Motor neuron (in vitro differentiated cells): Measurements from ENCODE around the gene TMEM30A. TPM values are rescaled to one million over a fixed set of nuclear protein-coding genes. Genes with fewer than 3 reads are reported as not detected.
A peak's percentile ranks its signal among the peaks of the same experiment; 100 is the strongest.

ENCODE experiments used
- ATAC-seq, 8 experiments: fragments of 200-7000 bp; cut with Tn5 transposase; replicated peaks in 6 of 8; 2 replicates each; pipeline ENCODE4 v1.8.0; 2021; ENCODE audit warnings: mild to moderate bottlenecking in 8 of 8, moderate library complexity in 8 of 8
- H3K27ac ChIP-seq, 2 donors: fragments of 250-450 bp; sonication (Bioruptor Pico); 2 replicates each; pipeline ENCODE4 v1.9.0; 2021; ENCODE audit warnings: antibody characterized with exemption in 2 of 2, mild to moderate bottlenecking in 2 of 2, moderate library complexity in 1 of 2
- H3K4me1 ChIP-seq, 2 donors: fragments of 250-450 bp; sonication (Bioruptor Pico); replicated peaks in 1 of 2; 2 replicates each; pipeline ENCODE4 v1.6.1; 2021; ENCODE audit warnings: antibody characterized with exemption in 2 of 2, mild to moderate bottlenecking in 2 of 2, moderate library complexity in 1 of 2
- H3K4me3 ChIP-seq, 5 donors: fragments of 250-450 bp; sonication (Bioruptor Pico); 2 replicates each; pipeline ENCODE4 v1.9.0; 2021; ENCODE audit warnings: antibody characterized with exemption in 5 of 5, mild to moderate bottlenecking in 5 of 5, moderate library complexity in 4 of 5
- WGBS, 10 experiments: fragments of 450-650 bp; shearing (Covaris generic); methylation state at CpG; one replicate each; pipeline ENCODE4 v1.0.0; 2022; 5-methylcytosine and 5-hydroxymethylcytosine counted together
- in situ Hi-C, 9 experiments: fragments of 400-800 bp; cut with MboI; loops; one replicate each; pipeline ENCODE4 v1.15.0; 2021; ENCODE audit warnings: low sequenced_read_pairs in 9 of 9, low pct_unique_long_range_greater_than_20kb in 2 of 9; ENCODE audit not compliant: unreplicated experiment in 9 of 9
- total RNA-seq, 8 experiments: library from RNA; unstranded; fragments of 300-600 nt; gene quantifications; 2 replicates each; pipeline versions ENCODE4 v1.2.3 to v1.2.4, GENCODE V29; 2022

The TMEM30A gene
- total RNA-seq, 8 experiments from 2014 or later: 56.9 to 133 (median 70.1) TPM

- 80 to 100% (median 100%) methylated on average over 1 of the region's 1 CpG; no CpG with 5 or more reads in 2 of the 10 experiments for WGBS, 10 experiments
- in situ Hi-C loops: loop anchor here in 4 of 9 experiments (25.0 kb wide), 2 partner anchors 224 to 249 kb away; no protein-coding TSS in a partner anchor
- ATAC-seq: no peak
- Histone ChIP-seq H3K4me3 (no peak overlapping the region), H3K4me1 (peaks cover 22 to 26% of the 10 kb centered on the region in 2 donors), H3K27ac (no peak overlapping the region)
These were observed 3.4 kb upstream of the TMEM30A start for GRCh38 chr6:75288023-75288422.

- no peak overlapping the region for H3K27ac ChIP-seq
- peaks cover 22 to 26% of the 10 kb centered on the region in 2 donors for H3K4me1 ChIP-seq
- no peak for ATAC-seq
- 44 to 100% (median 94%) methylated on average over 1 of the region's 1 CpG; no CpG with 5 or more reads in 2 of the 10 experiments for WGBS, 10 experiments
- no peak overlapping the region for H3K4me3 ChIP-seq
- in situ Hi-C loops: loop anchor here in 4 of 9 experiments (25.0 kb wide), 2 partner anchors 225 to 250 kb away; no protein-coding TSS in a partner anchor
These were observed 2.8 kb upstream of the TMEM30A start for GRCh38 chr6:75287424-75287823.

GRCh38 chr6:75286955-75287354 lies 2.4 kb upstream of the TMEM30A start:
- WGBS, 10 experiments: 60 to 94% (median 86%) methylated on average over 1 to 2 of the region's 2 CpGs; no CpG with 5 or more reads in 1 of the 10 experiments
- H3K4me3 ChIP-seq: no peak overlapping the region
- no peak for ATAC-seq
- no peak overlapping the region for H3K27ac ChIP-seq
- peaks cover 24 to 26% of the 10 kb centered on the region in 2 donors for H3K4me1 ChIP-seq
- in situ Hi-C loops: loop anchor here in 4 of 9 experiments (25.0 kb wide), 2 partner anchors 225 to 250 kb away; no protein-coding TSS in a partner anchor

GRCh38 chr6:75285283-75285639 lies 669 bp upstream of the TMEM30A start:
- Histone ChIP-seq H3K4me1 (peaks cover 18 to 28% of the 10 kb centered on the region in 2 donors), H3K4me3 (peak overlapping the region; percentile 75 to 95 (median 81)), H3K27ac (peak overlapping the region; percentile 69 to 80)
- peak in 1 of 8 experiments; percentile 1 for ATAC-seq
- in situ Hi-C loops: loop anchor here in 4 of 9 experiments (25.0 kb wide), 2 partner anchors 227 to 252 kb away; no protein-coding TSS in a partner anchor
- WGBS, 10 experiments: 0 to 23% (median 6%) methylated on average over 2 to 6 of the region's 6 CpGs

- Histone ChIP-seq H3K4me3 (peak overlapping the region; percentile 75 to 95 (median 81)), H3K27ac (peak overlapping the region; percentile 88 to 93), H3K4me1 (peaks cover 19 to 31% of the 10 kb centered on the region in 2 donors)
- WGBS, 10 experiments: 0 to 1% (median 0%) methylated on average over 2 to 13 of the region's 36 CpGs; no CpG with 5 or more reads in 3 of the 10 experiments
- peak; percentile 11 to 55 (median 39) for ATAC-seq
- in situ Hi-C loops: loop anchor here in 4 of 9 experiments (25.0 kb wide), 2 partner anchors 228 to 253 kb away; no protein-coding TSS in a partner anchor
These were observed 523 bp downstream of the TMEM30A start for GRCh38 chr6:75283907-75284631.

GRCh38 chr6:75282706-75283105 lies 1.9 kb downstream of the TMEM30A start:
- in situ Hi-C loops: loop anchor here in 4 of 9 experiments (25.0 kb wide), 2 partner anchors 230 to 255 kb away; no protein-coding TSS in a partner anchor
- H3K27ac ChIP-seq: no peak overlapping the region
- ATAC-seq: no peak
- peak overlapping the region; percentile 75 to 95 (median 81) for H3K4me3 ChIP-seq
- WGBS, 10 experiments: 0 to 83% (median 24%) methylated on average over 1 to 2 of the region's 2 CpGs
- peaks cover 28 to 45% of the 10 kb centered on the region in 2 donors for H3K4me1 ChIP-seq

- Histone ChIP-seq H3K27ac (no peak overlapping the region), H3K4me1 (peaks cover 28 to 45% of the 10 kb centered on the region in 2 donors), H3K4me3 (peak overlapping the region in 3 of 5 donors; percentile 8 to 75 (median 12))
- no peak for ATAC-seq
- in situ Hi-C loops: loop anchor here in 4 of 9 experiments (25.0 kb wide), 2 partner anchors 231 to 256 kb away; no protein-coding TSS in a partner anchor
These were observed 2.9 kb downstream of the TMEM30A start for GRCh38 chr6:75281653-75282052.

- WGBS, 10 experiments: 18 to 95% (median 69%) methylated on average over 2 to 4 of the region's 4 CpGs
- H3K4me1 ChIP-seq: peaks cover 22 to 45% of the 10 kb centered on the region in 2 donors
- no peak for ATAC-seq
- no peak overlapping the region for H3K4me3 ChIP-seq
- in situ Hi-C loops: loop anchor here in 4 of 9 experiments (25.0 kb wide), 2 partner anchors 232 to 257 kb away; no protein-coding TSS in a partner anchor
- no peak overlapping the region for H3K27ac ChIP-seq
These were observed 4.3 kb downstream of the TMEM30A start for GRCh38 chr6:75280131-75280855.

- no peak for ATAC-seq
- 29 to 100% (median 68%) methylated on average over 1 to 2 of the region's 2 CpGs; no CpG with 5 or more reads in 1 of the 10 experiments for WGBS, 10 experiments
- in situ Hi-C loops: loop anchor here in 4 of 9 experiments (25.0 kb wide), 2 partner anchors 233 to 258 kb away; no protein-coding TSS in a partner anchor
- Histone ChIP-seq H3K27ac (no peak overlapping the region), H3K4me1 (peaks cover 22 to 45% of the 10 kb centered on the region in 2 donors), H3K4me3 (no peak overlapping the region)
These were observed 5.2 kb downstream of the TMEM30A start for GRCh38 chr6:75279418-75279817.

- in situ Hi-C loops: loop anchor here in 4 of 9 experiments (25.0 kb wide), 2 partner anchors 234 to 259 kb away; no protein-coding TSS in a partner anchor
- peak in 3 of 8 experiments; percentile 24 to 36 (median 34) for ATAC-seq
- Histone ChIP-seq H3K27ac (no peak overlapping the region), H3K4me3 (no peak overlapping the region), H3K4me1 (peaks cover 22 to 45% of the 10 kb centered on the region in 2 donors)
- 51 to 100% (median 72%) methylated on average over 1 to 4 of the region's 4 CpGs; no CpG with 5 or more reads in 1 of the 10 experiments for WGBS, 10 experiments
These were observed 6.0 kb downstream of the TMEM30A start for GRCh38 chr6:75278474-75279077.

- in situ Hi-C loops: loop anchor here in 4 of 9 experiments (25.0 kb wide), 2 partner anchors 237 to 262 kb away; no protein-coding TSS in a partner anchor
These were observed 9.5 kb downstream of the TMEM30A start for GRCh38 chr6:75275067-75275466.

GRCh38 chr6:75273009-75273408 lies 11.6 kb downstream of the TMEM30A start:
- Histone ChIP-seq H3K4me3 (no peak overlapping the region), H3K27ac (no peak overlapping the region), H3K4me1 (peaks cover 6 to 8% of the 10 kb centered on the region in 2 donors)
- no peak for ATAC-seq
- in situ Hi-C loops: no loop called here
- 80 to 100% (median 98%) methylated on average over 1 to 4 of the region's 4 CpGs for WGBS, 10 experiments

More at GRCh38 chr6:75275067-75275466, 9.5 kb downstream of the TMEM30A start:
- no peak overlapping the region for H3K27ac ChIP-seq
- H3K4me3 ChIP-seq: no peak overlapping the region
- ATAC-seq: peak in 4 of 8 experiments; percentile 46 to 78 (median 74)
- peaks cover 17 to 24% of the 10 kb centered on the region in 2 donors for H3K4me1 ChIP-seq
